HepG2 (cell line): ENCODE data around the gene MIEF1. TPM values are rescaled to one million over a fixed set of nuclear protein-coding genes. Genes with fewer than 3 reads are reported as not detected.

ENCODE experiments used
- CBFB ChIP-seq: sonication (generic); formaldehyde crosslinking; IDR thresholded peaks from 2 replicates; pipeline ENCODE4 v1.4.0; 2020; ENCODE audit warnings: missing genetic modification reagents
- DNMT1 ChIP-seq: sonication (generic); formaldehyde crosslinking; IDR thresholded peaks from 2 replicates; pipeline ENCODE4 v1.5.1; 2020; ENCODE audit warnings: mild to moderate bottlenecking, missing genetic modification reagents
- FIP1L1 ChIP-seq: fragments of 200-400 bp; formaldehyde crosslinking; IDR thresholded peaks from 2 replicates; pipeline ENCODE4 v1.6.1; 2018; ENCODE audit warnings: low read depth, mild to moderate bottlenecking, low read length, moderate library complexity, borderline replicate concordance; ENCODE audit not compliant: insufficient read depth
- FOXK2 ChIP-seq: fragments of 450-650 bp; IDR thresholded peaks from 2 replicates; pipeline ENCODE4 v1.6.1; 2016
- FOXP1 ChIP-seq, 2 experiments: fragments of 450-650 bp in 1 of 2; IDR thresholded peaks; 2 replicates each; pipeline ENCODE4 v1.6.1; 2017 to 2018; ENCODE audit warnings: antibody characterized with exemption in 1 of 2
- GATAD2A ChIP-seq: IDR thresholded peaks from 2 replicates; pipeline ENCODE4 v1.6.1; 2016
- LCORL ChIP-seq, 2 experiments: fragments of 450-650 bp in 1 of 2; sonication (generic) in 1 of 2; formaldehyde crosslinking in 1 of 2; IDR thresholded peaks; 2 replicates each; pipeline versions ENCODE4 v1.5.0 to v1.6.1; 2017 to 2020; ENCODE audit warnings: antibody characterized with exemption in 1 of 2, missing genetic modification reagents in 1 of 2
- NAIF1 ChIP-seq: sonication (generic); formaldehyde crosslinking; IDR thresholded peaks from 2 replicates; pipeline ENCODE4 v1.5.0; 2020; ENCODE audit warnings: mild to moderate bottlenecking, missing genetic modification reagents, borderline replicate concordance
- NCOA2 ChIP-seq: sonication (generic); formaldehyde crosslinking; IDR thresholded peaks from 2 replicates; pipeline ENCODE4 v1.8.0; 2022; ENCODE audit warnings: inconsistent platforms
- ZMYM2 ChIP-seq: sonication (generic); formaldehyde crosslinking; IDR thresholded peaks from 2 replicates; pipeline ENCODE4 v1.8.0; 2022; ENCODE audit warnings: mild to moderate bottlenecking, missing genetic modification reagents
- ZMYM4 ChIP-seq: sonication (generic); formaldehyde crosslinking; IDR thresholded peaks from 2 replicates; pipeline ENCODE4 v1.8.1; 2023; ENCODE audit warnings: mild to moderate bottlenecking, missing genetic modification reagents
- ZNF547 ChIP-seq: sonication (generic); formaldehyde crosslinking; IDR thresholded peaks from 2 replicates; pipeline ENCODE4 v1.5.1; 2020; ENCODE audit warnings: mild to moderate bottlenecking, missing genetic modification reagents
- polyA plus RNA-seq, 8 experiments: library from polyadenylated mRNA; depleted of rRNA in 3 of 8; stranded (reverse) in 7 of 8; unstranded in 1 of 8; fragments of >200 nt; fragmentation: Illumina TruSeq in 4 of 8; extraction: Trizol in 4 of 8; gene quantifications; 2 replicates each; pipeline versions ENCODE4 v1.2.1 to v1.2.3, GENCODE V29; 2011 to 2016; ENCODE audit warnings: low read depth in 4 of 8, missing spikeins in 1 of 8, mixed read lengths in 1 of 8; ENCODE audit not compliant: insufficient read depth in 1 of 8
- total RNA-seq, 5 experiments: library from RNA; depleted of rRNA; stranded (reverse); fragments of >200 nt; fragmentation: Illumina TruSeq; extraction: Trizol; gene quantifications; 2 replicates each; pipeline ENCODE4 v1.2.3, GENCODE V29; 2016; ENCODE audit warnings: low read depth in 1 of 5
- TF ChIP-seq, protein P1 (sequence below): sonication (generic); formaldehyde crosslinking; IDR thresholded peaks from 2 replicates; pipeline ENCODE4 v1.4.0; 2020; ENCODE audit warnings: mild to moderate bottlenecking, missing genetic modification reagents
- TF ChIP-seq, protein P2 (sequence below): sonication (generic); formaldehyde crosslinking; IDR thresholded peaks from 2 replicates; pipeline ENCODE4 v1.5.1; 2020; ENCODE audit warnings: missing genetic modification reagents, mild to moderate bottlenecking, borderline replicate concordance

The MIEF1 gene
- total and polyA plus RNA-seq, 2 of the 13 experiments (the other 11 are each of a cell fraction or from before 2014, with no cell fraction given), result 21.7 to 34.8 TPM

- TF ChIP-seq FOXK2 (peak; percentile 39; the same call in 1 of the 2 replicates), CBFB (no peak), ZMYM4 (CRISPR knock-in tag) (0 out of 2 replicates have a peak, but pooled peaks have one; percentile 29), NAIF1 (CRISPR knock-in tag) (no peak), DNMT1 (no peak), ZMYM2 (CRISPR knock-in tag) (0 out of 2 replicates have a peak, but pooled peaks have one; percentile 45), FIP1L1 (no peak), ZNF547 (CRISPR knock-in tag) (no peak), FOXP1 (IDR thresholded peaks at IDR 0.05) (no peak), FOXP1 (CRISPR knock-in tag; IDR thresholded peaks at IDR 0.05) (peak; percentile 85), NCOA2 (CRISPR knock-in tag) (peak; percentile 60; the same call in 1 of the 2 replicates), LCORL (IDR thresholded peaks at IDR 0.05) (no peak), LCORL (CRISPR knock-in tag; IDR thresholded peaks at IDR 0.05) (peak; percentile 30; the same call in 1 of the 2 replicates), GATAD2A (CRISPR knock-in tag) (peak; percentile 66)
- TF ChIP-seq, protein P1, sequence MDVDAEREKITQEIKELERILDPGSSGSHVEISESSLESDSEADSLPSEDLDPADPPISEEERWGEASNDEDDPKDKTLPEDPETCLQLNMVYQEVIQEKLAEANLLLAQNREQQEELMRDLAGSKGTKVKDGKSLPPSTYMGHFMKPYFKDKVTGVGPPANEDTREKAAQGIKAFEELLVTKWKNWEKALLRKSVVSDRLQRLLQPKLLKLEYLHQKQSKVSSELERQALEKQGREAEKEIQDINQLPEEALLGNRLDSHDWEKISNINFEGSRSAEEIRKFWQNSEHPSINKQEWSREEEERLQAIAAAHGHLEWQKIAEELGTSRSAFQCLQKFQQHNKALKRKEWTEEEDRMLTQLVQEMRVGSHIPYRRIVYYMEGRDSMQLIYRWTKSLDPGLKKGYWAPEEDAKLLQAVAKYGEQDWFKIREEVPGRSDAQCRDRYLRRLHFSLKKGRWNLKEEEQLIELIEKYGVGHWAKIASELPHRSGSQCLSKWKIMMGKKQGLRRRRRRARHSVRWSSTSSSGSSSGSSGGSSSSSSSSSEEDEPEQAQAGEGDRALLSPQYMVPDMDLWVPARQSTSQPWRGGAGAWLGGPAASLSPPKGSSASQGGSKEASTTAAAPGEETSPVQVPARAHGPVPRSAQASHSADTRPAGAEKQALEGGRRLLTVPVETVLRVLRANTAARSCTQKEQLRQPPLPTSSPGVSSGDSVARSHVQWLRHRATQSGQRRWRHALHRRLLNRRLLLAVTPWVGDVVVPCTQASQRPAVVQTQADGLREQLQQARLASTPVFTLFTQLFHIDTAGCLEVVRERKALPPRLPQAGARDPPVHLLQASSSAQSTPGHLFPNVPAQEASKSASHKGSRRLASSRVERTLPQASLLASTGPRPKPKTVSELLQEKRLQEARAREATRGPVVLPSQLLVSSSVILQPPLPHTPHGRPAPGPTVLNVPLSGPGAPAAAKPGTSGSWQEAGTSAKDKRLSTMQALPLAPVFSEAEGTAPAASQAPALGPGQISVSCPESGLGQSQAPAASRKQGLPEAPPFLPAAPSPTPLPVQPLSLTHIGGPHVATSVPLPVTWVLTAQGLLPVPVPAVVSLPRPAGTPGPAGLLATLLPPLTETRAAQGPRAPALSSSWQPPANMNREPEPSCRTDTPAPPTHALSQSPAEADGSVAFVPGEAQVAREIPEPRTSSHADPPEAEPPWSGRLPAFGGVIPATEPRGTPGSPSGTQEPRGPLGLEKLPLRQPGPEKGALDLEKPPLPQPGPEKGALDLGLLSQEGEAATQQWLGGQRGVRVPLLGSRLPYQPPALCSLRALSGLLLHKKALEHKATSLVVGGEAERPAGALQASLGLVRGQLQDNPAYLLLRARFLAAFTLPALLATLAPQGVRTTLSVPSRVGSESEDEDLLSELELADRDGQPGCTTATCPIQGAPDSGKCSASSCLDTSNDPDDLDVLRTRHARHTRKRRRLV (CRISPR knock-in tag), result peak; percentile 48; the same call in 1 of the 2 replicates
- TF ChIP-seq, protein P2, sequence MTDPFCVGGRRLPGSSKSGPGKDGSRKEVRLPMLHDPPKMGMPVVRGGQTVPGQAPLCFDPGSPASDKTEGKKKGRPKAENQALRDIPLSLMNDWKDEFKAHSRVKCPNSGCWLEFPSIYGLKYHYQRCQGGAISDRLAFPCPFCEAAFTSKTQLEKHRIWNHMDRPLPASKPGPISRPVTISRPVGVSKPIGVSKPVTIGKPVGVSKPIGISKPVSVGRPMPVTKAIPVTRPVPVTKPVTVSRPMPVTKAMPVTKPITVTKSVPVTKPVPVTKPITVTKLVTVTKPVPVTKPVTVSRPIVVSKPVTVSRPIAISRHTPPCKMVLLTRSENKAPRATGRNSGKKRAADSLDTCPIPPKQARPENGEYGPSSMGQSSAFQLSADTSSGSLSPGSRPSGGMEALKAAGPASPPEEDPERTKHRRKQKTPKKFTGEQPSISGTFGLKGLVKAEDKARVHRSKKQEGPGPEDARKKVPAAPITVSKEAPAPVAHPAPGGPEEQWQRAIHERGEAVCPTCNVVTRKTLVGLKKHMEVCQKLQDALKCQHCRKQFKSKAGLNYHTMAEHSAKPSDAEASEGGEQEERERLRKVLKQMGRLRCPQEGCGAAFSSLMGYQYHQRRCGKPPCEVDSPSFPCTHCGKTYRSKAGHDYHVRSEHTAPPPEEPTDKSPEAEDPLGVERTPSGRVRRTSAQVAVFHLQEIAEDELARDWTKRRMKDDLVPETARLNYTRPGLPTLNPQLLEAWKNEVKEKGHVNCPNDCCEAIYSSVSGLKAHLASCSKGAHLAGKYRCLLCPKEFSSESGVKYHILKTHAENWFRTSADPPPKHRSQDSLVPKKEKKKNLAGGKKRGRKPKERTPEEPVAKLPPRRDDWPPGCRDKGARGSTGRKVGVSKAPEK (CRISPR knock-in tag), result peak; percentile 96; the same call in 1 of the 2 replicates
These were observed 32.2 kb upstream of the MIEF1 start (continued) for GRCh38 chr22:39469681-39470450.
